Stimulated activated naive CD4-positive, alpha-beta T cell treated with Interleukin-2 at 50 U/mL for 16 hours (primary cell): Measurements from ENCODE around the gene C15orf61.

ENCODE experiments used
- DNase-seq: peaks from one replicate; lab custom pipeline; 2025; lab: John Stamatoyannopoulos, UW

Gene C15orf61

DNA sequence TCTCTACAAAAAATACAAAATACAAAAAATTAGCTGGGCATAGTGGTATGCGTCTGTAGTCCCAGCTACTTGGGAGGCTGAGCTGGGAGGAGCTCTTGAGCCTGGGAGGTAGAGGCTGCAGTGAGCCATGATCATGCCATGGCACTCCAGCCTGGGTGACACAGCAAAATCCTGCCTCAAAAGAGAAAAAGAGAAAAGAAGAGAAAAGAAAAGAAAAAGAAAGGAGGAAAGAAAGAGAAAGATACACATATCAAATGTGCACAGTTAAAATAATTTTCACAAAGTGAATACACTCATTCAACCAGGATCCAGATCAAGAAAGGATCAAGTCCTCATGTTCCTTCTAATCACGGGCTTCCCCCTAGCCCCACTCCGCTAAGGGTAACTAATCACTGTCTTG is 5.8 kb upstream of the C15orf61 start:
- DNase-seq, result no peak

DNA sequence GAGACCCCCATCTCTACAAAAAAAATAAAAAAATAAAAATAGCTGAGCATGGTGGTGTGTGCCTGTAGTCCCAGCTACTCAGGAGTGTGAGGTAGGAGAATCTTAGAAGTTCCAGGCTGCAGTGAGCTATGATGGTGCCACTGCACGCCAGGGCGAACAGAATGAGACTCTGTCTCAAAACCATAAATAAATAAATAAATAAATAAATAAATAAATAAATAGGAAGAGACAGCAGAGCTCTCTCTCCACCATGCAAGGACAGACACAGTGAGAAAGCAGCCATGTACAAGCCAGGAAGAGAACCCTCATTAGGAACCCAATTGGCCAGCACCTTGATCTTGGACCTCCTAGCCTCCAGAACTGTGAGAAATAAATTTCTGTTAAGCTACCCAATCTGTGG is 5.4 kb upstream of the C15orf61 start:
- DNase-seq, result no peak

DNA sequence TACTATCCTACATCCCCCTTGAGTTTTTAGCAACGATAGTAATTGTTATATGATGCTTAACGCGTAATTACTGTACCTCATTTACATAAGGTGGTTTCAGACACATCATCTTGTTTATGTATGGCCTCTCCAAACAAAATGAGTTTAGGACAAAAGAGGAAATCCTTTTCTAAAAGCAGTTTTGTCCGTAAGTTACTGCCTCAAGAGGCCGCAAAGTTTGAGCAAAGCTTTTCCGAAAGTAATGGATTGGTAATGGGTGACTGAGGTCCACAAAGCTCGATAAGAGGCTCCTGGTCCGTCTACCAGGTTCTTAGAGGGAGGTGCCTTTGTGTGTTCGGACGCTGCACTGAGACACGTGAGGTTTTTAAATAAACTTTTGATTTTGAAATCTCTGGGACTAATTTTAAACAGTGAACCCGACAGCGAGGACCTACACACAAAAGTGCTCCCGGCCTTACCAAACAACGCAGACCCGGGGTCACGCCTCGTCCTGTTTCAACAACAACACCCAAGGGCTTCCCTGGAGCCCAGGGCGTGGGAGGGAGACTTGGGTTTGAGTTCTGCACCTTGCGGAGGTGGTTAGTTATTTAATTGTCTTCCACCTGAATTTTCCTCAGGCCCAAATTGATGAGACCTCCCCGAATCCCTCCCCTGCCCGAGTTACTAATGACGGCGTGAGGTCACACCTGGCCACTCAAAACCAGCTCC is 456 bp upstream of the C15orf61 start:
- no peak for DNase-seq

DNA sequence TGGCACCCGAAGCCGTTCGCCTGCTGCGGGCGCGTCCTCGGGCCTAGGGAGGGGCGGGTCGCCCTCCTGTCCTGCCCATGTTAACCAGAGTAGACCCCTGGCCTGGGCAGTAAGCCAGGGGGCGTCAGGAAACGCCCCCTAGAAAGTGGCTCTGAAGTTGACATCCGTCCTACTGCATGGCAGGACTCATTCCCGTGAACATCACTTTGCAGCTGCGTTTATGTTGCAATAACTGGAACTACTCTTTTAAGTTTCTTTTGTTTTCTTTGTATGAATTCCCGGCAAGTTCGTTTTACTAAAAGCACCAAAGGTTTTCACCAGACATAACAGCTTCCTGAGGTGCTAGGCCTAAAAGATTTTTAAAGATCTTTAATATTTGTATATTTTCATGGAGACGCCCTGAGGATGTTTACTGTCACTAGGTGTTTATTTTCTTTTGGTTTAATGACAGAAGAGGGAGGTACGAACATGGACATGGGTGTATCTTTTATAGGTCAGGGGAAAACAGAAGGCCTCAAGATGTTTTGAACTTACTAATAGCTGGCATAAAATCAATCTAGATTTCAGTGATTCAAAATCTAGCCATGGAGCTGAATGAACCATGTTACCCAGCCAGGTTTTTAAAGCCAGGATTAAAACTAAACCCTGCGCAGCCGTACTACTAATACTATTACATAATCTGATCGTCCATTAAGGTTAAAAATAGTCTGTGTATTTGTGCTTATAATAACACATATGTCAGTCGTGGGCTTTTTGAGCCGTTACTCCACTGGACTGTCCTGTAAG is 1.0 kb downstream of the C15orf61 start:
- peak; percentile 29 for DNase-seq

DNA sequence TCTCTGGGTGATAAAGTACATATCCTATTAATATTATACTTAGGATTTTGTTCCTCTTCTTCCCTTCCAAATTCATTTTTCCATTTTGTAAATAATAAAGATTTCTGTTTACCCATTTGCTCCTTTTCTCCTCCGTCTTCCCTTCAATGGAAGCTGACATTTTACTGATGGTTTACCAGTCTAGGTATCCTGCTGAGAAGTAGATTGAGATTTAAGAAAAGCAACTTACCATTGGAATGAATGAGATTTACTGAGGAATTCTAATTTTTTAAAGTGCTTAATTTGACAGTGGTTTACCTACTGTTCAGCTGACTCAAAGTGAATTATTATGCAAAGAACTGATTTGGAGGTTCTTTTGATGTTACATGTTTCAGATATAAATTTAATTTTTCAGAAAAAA is 2.4 kb downstream of the C15orf61 start:
- no peak for DNase-seq

DNA sequence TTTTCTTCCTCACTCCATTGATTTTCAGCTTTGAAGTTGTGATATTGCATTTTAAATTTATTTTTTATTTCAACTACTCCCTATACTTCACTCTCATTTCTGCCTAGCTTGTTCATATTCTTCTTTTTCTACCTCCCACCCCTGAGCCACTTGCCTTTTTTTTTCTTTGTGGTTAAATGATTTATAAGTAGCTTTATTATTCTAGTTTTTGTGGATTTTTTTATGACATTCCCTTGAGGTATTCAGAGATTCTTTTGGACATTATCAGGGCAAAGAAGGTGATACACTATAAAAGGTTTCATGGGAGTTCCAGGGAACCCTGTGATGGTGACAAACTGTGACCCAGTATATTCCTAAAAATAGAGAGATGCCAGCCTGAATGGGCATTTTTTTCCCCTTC is 3.3 kb downstream of the C15orf61 start:
- no peak for DNase-seq

DNA sequence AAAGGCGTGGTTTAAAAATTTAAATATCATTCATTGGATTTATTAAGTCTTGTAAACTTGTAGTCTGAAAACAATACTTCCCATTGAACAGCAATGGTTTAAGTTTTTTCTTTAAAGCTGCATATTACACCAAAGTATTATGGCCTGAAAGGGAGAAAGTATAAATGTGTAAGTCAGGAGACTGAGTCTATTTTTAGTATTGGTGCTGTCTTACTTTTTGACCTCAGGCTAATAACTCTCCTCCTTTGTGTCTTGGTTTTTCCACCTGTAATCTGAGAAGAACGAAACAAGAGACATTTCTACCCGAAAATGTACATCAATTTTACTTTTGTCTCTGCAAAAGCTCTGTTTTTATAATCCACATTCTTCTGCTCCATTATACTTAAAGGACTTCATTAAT is 7.6 kb downstream of the C15orf61 start:
- no peak for DNase-seq

DNA sequence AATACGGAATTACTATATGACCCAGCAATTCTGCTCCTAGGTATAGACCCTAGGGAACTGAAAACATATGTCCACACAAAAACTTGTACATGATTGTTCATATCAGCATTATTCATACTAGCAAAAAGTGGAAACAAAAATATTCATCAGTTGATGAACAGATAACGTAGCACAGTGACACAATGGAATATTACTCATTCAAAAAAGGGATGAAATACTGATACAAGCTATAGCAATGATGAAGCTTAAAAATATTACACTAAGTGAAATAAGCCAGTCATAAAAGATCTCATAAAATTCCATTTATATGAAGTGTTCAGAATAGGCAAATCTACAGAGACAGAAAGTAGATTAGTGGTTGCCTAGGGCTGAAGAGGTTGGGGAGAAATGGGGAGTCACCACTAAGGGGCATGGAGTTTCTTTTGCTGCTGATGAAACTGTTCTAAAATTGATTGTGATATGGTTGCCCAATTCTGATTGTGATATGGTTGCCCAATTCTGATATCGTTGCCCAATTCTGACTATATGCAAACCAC is 10.5 kb downstream of the C15orf61 start:
- DNase-seq, result no peak

DNA sequence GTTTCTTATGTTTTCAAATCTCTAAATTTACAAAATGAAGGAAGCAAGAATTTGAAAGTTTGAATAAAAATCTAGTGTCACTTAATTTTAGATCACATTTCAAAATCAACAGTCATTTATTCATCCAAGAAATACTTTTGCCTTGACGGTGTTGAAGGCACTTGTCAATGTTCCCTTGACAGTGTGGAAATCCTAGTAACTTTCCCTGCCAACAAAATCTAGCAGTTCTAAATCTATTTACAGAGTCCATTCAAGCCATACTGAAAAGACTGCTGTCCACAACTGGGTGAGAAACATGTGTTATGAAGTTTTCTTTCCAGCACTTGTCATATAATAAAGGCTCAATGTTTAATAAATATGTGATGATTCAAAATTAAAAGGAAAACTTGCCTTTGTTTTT is 12.9 kb downstream of the C15orf61 start:
- DNase-seq, result no peak

DNA sequence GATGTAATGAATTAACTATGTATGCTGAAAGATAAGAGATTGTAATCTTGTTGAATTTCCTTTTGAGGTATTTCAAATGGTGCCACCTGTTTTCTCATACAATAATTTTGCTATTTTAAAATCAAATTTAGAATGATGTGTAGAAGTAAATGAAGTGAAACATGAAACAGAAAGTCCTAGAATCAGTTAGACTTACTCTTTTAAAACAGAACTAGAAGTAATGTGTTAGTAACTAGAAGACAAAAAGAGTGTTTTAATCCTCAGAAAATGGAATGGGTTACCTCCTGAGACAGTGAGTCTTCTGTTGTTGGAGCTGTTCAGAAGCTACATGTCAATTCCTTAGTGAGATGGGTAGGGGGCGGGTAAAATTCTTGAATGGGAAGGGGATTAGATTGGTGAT is 13.4 kb downstream of the C15orf61 start:
- no peak for DNase-seq

DNA sequence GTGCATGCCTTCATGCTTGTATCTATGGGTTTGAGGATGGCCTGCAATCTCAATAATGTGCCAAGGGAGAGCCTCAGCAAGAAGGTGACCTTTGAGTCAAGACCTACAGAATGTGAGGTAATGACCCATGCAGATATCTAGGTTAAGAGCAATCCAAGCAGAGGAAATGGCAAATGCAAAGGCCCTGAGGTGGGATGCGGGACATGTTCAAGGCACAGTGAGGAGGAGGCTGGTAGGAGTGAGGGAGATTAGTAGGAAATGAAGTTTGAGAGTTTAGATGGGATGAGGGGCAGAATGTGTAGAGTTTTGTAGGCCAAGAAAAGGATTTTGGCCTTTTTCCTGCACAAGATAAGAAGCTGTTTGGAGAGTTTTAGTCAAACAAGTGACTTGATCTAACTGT is 16.8 kb downstream of the C15orf61 start:
- no peak for DNase-seq

DNA sequence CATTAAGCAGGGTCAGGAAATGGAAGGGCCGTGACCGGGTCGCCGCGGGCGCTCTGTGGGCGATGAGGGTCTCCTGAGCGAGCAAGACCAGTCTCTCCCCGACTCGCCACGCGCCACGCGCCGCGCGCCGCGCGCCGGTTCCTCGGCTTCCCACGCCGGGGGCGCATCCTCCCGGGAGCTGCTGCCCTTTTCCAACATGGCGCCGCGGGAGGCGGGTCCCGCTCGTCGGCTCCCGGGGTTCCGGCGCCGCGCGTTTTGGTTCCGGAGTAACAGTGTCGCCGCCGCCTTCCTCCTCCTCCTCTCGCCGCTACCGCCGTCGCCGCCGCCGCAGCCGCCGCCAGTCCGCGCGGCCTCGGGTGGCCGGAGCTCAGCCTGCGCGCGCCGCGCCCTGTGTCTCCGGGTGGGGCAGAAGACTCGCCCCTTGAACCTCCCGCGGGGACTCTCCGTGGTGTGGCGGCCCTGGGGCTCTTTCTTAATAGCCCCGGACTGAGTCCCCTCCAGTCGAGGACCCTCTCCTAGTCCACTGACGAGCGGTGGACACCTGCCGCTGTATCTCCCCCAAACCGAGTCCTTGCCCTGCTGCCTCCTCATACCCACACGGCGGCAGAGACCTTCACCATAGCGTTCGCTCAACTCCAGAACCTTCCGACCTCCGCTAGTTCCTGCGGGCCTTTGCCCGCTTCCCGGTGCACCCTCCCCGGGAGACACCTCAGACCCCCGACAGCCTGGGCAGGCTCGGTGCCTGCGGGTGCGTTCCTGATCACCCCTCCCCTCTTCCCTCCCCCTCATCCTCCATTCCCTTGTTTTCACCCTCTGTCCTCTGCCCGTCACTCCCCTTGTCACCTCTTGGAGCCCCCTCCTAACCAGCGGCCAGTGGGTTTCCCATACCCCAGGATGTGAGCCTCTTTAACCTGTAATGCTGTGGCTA is 21.8 kb downstream of the C15orf61 start, which contains the start of gene MAP2K5:
Gene MAP2K5, plus strand, starts transcription at position 284 of the 928 bp plus-strand sequence. Its CDS starts 633 bp downstream, at position 917.
- peak; percentile 77 for DNase-seq

DNA sequence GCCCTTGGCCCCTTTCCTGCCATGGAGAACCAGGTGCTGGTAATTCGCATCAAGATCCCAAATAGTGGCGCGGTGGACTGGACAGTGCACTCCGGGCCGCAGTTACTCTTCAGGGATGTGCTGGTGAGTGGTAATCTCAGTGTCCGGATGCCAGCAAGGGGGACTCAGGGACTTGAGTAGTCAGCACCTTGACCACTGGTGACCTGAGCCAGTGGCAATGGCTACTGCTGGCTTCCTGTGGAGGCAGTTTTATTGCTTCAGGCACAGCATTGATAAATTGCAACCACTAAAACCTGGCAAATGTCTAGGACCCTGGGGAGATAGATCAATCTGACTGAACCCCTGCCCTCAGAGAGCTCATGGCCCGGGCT is 22.4 kb downstream of the C15orf61 start:
- no peak for DNase-seq

DNA sequence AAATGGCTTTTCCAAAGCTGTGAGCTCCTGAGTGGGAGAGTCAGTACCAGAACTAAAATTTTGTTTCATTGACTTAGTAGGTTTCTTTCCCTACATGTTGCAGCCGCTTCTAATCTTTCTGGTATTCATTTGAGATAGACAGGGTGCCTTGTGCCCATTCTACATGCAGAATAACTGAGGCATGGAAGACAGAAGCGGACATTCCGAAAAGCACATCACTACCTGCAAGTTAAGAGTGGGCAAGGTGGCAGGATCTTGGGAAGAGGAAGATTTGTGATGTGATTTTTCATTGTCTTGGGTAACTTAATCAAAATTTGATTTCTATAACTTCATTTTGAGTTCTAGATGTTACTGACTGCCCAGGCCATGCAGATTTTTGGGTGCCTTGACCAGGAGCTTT is 23.5 kb downstream of the C15orf61 start:
- DNase-seq, result no peak

DNA sequence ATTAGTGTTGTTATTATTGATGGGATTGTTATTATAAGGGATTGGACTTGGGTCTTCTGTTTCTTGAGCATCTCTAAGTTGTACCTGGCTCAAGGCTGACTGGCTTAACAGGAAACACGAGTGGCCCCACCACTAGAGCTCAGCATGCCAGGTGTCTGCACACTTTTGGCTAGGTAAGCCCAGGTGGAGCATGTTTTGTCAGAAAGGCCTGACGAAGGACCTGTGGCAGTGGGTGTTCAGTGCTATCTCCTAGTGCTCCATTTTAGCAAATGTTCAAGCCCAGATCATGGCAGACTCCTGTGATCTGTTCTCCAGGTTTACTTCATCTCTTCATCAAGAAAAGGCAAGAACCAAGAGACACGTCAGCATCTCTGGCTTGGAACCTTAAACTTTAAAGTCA is 24.9 kb downstream of the C15orf61 start:
- no peak for DNase-seq

DNA sequence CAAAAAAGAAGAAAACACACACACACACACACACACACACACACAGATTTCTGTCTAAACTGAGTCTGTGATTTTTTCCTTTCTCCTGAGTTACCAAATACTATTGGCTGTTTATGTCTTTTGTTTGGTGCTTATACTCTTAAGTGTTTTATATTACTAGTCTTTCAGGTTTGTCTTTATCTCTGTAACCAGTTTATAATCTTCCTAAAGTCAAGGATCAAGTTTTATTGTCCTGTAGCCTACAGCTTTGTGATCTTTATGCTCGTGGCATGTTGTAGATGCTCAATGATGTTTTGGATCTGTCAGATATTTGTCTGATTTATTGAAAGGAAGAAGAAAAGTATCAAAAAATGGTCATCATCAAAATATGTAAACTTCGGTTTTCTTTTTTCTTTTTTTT is 26.1 kb downstream of the C15orf61 start:
- no peak for DNase-seq

DNA sequence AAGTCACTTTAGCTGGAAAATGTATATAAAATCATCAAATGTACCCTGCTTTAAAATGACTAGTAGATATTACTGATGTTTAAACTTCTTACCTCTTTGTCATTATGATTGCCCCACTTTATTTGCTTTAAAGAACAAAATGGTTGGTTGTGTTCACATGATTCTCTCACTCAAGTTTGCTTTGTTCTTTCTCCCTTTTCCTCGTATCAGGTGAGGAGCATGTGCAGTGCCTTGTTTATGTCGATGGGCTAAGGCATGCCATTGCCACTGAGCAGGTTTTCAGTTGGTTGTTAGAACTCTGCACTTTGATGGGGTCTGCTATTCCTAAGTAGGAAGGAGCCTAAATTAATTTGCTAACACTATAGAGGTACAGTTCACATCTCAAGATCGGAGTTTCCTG is 26.9 kb downstream of the C15orf61 start:
- DNase-seq, result no peak

DNA sequence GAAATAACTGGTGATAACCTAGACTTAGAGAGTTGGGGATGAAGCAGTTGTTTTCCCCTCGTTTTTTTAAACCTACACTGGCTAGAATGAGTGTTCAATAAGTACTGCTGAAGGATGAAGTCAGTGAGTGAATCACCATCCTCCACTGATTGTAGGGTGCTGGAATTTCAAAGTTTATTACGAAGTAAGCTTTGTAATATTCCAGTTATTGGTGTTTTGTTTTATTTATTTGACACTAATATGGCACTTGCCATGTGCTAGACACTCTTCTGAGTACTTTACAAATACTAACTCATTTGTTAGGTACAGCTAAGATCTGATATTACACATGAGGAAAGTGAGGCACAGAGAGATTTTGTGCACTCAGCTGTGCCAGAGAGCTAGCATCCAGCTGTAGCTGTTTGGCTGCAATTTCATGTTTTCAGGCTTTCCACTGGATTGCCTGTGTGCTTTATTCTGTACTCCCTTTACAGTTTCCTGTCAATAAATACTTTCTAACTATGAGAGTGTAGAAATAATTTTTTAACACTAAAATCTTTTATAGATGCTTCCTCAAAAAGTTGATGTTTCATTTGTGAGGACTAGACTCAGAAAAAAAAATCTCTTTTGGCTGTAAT is 27.4 kb downstream of the C15orf61 start:
- DNase-seq, result no peak

DNA sequence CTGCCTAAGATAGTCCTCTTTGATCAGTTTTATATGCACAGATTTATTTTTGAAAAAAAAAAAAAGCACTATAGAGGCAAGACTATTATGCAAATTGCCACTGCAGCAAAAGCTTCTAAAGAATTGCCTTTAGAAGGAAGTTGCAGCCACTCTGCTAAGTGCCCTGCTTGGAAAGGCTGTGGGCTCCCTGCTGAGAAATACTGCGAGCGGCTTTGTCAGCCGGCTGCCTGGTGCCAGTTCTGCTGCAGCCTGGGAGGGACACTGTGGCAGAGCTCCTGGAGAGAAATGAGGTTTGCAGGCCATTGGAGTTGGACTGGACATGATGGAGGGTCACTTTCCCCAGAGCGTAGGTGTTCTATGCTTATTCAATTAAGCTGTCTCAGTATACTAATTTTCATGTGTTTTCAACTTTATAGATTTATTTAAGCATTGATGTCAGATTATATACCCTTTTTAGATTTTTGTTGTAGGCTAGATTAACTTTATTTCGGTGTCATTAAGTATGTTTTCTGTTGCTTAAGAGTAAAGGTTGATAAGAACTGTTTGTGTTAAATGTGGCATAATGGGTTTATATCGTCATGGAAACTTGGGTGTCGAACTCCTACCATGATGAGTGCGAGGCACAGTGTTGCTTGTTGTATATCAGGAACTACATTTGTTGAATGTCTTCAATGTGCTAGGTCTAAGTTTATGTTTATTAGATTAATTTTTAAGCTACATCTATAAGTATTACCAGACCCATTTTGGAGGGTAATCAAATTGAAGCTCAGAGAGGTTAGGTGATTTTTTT is 28.1 kb downstream of the C15orf61 start:
- DNase-seq, result no peak

DNA sequence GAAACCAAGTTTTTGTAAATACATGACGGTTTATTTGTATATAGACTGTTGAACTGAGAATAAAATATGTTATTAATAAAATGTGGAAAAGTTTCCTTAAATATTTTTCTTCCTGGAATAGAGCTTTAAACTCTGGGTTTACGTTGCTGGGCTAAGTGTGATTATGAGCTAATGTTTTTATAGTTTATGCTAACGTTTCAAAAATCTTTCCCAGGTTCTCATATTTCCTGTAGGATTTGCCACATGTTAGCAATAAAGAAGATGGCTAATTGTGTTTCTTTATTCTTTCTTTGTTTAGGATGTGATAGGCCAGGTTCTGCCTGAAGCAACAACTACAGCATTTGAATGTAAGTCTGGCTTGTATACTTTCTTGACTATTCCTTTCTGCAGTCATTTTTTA is 28.8 kb downstream of the C15orf61 start:
- no peak for DNase-seq

DNA sequence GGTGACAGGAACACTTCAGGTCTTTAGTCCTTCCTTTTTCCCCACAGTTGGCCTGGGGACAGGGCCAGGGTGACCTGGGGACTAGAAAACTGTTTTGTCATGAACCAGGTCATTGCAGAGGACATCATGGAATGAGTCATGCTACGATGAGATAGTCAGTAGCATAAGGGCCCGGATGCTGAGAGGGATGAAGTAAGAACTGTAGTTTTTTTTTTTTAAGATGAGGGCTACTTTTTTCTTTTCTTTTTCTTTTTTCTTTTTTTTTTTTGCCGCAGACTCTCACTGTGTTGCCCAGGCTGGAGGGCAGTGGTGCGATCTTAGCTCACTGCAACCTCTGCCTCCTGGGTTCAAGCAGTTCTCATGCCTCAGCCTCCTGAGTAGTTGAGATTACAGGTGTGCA is 29.6 kb downstream of the C15orf61 start:
- no peak for DNase-seq
